Omental fat pad (tissue), 4 donors: ENCODE measurements around the gene GYG2. TPM values are rescaled to one million over a fixed set of nuclear protein-coding genes. Genes with fewer than 3 reads are reported as not detected.

Experiments
- ATAC-seq: fragments of 150-250 bp; one replicate; pipeline ENCODE4 v1.9.1; 2016; ENCODE audit warnings: mild to moderate bottlenecking, moderate library complexity; ENCODE audit not compliant: low FRiP score
- DNase-seq: peaks from one replicate; pipeline ENCODE4 v3.0.0-alpha.2; 2019; ENCODE audit warnings: low spot score
- total RNA-seq, 4 donors: library from RNA; depleted of rRNA; stranded (reverse); fragments of >200 nt; gene quantifications; one replicate each; pipeline ENCODE4 v1.1.0, GENCODE V29; 2016
- TF ChIP-seq, protein P1 (sequence below), 3 donors: fragments of 450-650 bp; IDR thresholded peaks; one replicate each; pipeline ENCODE4 v1.5.1; 2016 to 2017; ENCODE audit warnings: antibody characterized with exemption in 3 of 3, mild to moderate bottlenecking in 3 of 3, moderate library complexity in 2 of 3

Gene GYG2
- total RNA-seq, 4 donors from 2014 or later, result 29.6 to 487 (median 115) TPM

DNA sequence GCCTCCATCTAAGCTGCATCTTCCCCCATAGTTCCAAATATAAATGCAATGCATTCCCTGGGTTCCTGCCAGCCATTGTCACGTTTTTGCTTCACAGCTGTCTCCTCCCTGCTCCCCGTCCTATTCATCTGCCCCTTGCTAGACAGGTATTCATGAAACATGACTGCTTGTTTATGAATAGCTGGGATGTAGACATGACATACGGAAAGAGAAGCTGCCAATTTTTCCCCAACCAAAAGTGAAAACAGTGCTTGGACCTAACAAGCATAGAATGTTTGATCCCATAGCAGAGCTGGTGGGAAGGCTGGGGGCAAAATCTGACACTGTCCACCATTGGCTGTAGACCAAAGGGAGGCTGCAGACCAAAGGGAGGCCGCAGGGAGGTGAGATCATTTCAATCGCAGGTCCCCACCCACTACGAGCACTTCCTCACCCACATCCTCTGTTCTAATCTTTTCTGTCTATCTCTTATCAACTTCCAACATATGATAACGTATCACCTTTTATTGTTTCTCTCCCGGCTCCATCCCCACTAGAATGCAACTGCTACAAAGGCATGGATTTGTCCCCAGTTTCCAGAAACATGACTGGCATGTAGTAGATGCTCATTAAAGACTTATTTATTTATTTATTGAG lies 8.5 kb upstream of the GYG2 start:
- ATAC-seq, result no peak
- TF ChIP-seq, protein P1, sequence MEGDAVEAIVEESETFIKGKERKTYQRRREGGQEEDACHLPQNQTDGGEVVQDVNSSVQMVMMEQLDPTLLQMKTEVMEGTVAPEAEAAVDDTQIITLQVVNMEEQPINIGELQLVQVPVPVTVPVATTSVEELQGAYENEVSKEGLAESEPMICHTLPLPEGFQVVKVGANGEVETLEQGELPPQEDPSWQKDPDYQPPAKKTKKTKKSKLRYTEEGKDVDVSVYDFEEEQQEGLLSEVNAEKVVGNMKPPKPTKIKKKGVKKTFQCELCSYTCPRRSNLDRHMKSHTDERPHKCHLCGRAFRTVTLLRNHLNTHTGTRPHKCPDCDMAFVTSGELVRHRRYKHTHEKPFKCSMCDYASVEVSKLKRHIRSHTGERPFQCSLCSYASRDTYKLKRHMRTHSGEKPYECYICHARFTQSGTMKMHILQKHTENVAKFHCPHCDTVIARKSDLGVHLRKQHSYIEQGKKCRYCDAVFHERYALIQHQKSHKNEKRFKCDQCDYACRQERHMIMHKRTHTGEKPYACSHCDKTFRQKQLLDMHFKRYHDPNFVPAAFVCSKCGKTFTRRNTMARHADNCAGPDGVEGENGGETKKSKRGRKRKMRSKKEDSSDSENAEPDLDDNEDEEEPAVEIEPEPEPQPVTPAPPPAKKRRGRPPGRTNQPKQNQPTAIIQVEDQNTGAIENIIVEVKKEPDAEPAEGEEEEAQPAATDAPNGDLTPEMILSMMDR (IDR thresholded peaks at IDR 0.05), result no peak

DNA sequence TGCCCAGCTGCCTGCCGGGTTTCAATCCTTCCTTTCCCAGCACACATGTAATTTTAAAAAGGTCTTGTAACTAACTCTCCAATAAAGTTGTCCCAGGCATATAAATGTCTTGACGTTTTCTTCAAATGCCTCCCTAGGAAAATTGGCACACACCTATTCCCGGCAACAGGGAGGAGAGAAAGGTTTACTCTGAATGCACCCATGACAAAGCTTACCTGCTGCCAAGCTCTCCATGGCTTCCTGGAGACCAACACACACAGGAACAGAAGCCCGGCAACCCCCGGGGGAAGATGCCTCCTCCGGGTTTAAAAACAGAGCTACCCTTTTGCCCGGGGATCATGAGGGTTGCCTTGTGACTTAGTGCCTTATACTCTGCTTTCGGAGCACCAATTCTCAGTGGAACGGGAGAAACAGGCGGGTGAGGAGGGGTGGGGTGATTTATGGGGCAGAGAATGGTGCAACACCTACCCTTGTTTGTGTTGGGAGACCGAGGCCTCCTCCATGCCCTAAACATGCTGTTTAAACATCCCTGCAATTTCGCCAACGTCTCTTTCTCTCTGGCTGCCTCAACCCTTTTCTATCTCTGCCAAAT lies 4.8 kb upstream of the GYG2 start:
- DNase-seq (no peak), ATAC-seq (peak; percentile 81)

More for the DNA sequence above, 8.5 kb upstream of the GYG2 start:
- no peak for DNase-seq

DNA sequence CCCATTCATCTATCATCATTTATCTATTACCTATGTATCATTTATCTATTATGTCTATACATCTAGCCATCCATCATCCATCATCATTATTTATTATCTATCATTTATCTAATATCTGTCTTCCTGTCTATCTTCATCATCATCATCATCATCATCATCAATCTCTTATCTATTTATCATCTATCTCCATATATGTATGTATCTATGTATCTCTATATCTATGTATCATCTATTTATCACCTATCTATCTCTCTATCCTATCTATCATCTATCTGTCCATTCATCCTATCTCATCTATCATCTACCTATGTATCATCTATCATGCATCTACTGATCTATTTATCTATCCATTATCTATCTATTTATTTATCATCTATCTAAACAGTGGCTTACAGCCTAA lies 3.8 kb upstream of the GYG2 start:
- TF ChIP-seq, protein P1 (IDR thresholded peaks at IDR 0.05), result no peak
- ATAC-seq (no peak), DNase-seq (no peak)

More for the DNA sequence above, 4.8 kb upstream of the GYG2 start:
- TF ChIP-seq, protein P1 (IDR thresholded peaks at IDR 0.05), result no peak

DNA sequence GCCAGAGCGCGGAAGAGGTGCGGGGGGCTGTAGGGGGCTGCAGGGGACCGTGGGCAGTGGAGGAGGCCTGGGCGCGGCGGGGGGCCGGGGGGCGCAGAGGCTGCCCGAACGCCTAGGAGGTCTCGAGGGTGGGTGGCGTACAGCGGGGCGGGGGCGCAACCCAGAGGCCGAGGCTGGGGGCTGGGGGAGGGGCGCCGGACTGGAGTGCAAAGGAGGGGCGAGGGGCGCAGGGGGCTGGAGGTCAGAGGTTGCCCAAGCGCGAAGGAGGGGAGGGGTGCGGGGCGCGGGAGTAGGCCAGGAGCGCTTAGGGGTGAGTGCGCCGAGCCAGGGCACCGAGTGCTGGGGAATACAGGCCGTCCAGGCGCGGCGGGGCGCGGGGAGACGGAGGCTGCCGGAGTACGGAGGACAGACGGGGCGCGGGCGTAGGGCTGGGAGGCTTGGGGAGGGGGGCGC lies 255 bp downstream of the GYG2 start:
- TF ChIP-seq, protein P1 (IDR thresholded peaks at IDR 0.05), result no peak
- DNase-seq, result no peak
- ATAC-seq, result peak; percentile 2

DNA sequence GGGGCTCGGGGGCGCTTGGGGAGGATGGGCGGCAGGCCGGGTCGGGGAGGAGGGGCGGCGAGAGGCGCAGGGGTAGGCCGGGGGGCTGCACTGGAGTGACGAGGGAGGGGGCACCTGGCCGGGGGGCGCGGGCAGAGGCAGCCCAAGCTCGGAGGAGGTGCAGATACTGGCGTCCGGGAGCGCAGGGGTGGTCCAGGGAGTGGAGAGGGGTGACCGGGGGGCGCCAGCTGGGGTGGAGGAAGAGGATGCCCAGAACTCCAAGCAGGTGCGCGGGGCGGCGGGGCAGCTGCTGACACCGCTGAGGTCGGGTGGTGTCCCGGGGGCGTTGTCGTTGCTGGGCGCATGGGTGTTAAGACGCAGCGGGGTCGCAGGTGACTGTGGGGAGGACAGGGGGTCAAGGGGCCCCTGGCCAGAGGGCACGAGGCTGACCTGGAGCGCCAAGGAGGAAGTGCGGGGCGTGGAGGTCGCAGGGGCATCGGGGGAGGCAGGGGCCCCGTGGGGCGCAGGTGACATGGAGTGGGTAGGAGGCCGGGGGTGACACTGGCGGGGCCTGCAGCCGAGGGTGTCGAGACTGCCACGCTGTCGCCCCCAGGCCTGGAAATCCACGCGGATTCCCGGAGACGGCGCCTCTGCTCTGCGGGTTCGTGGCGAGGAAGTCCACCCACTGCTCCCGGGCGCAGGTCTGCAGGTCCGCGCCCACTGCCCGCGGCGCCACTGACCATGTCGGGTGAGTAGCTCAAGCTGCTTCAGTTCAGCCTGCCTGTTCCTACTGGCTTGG lies 928 bp downstream of the GYG2 start:
- TF ChIP-seq, protein P1 (IDR thresholded peaks at IDR 0.05), result no peak
- DNase-seq, result no peak
- no peak for ATAC-seq

DNA sequence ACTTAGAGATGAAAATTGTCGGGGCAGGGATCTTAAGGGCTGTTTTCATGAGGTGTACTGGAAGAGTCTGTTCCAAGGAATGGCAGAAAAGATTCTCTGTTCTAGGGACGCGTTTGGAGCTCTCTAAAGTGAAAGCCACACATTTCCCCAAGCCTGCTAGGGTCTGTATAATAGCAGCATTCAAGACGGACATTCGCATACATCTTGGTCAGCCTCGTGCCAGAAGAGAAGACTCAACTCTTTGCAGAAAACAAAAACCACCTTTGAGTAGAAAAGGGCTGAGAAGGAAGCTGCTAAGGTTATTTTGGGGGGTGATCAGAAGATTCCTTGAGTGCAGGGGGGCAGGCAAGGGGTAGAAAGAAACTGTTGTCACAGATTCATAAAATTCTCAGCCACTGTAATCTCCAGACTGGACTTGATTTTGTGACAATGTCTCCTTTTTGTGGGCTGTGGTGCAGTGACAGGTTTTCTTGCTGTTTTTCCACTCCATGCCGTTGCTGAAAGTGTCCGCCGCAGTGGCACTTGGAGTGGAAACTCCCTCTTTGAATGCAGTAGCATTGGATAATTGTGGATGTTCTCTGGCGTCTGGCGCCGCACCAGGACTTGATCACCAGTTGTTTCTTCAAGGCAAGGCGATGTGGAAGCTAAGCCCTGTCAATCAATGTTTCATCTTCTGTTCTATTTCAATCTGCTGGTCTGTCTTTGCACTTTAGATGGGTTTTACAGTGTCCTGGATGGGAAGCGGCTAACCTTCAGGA lies 2.9 kb downstream of the GYG2 start:
- TF ChIP-seq, protein P1 (IDR thresholded peaks at IDR 0.05), result no peak
- no peak for ATAC-seq
- no peak for DNase-seq
